SIG-M5 treated with dmso at 0.1 percent for 504 hours (cell line): Measurements from ENCODE around the gene TMIGD3.

Experiments used
- DNase-seq: peaks from one replicate; lab custom pipeline; 2025; ENCODE audit not compliant: unreplicated experiment; lab: John Stamatoyannopoulos, UW

Gene TMIGD3

DNA sequence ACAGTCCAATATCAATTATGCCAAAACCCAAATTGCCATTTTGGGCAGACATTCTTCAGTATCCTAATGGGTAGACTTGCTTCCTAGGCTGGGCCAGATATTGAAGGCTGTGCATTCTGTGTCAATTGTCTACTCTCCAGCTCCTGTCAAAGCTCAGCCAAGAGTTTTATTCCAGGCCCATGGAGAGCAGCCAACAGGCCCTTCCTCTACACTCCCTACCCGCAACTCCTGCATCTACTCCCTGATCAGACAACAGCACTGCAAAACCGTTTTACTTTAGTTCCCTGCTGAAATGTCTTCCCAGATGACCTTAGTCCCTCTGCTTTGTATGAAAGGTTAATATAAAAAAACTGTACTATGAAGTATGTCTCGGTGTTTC is 6.6 kb upstream of the TMIGD3 start:
- no peak for DNase-seq

- DNase-seq = peak; percentile 98
Observed at GRCh38 chr1:111507411-111508201, 4.2 kb upstream of the TMIGD3 start.

- DNase-seq = no peak
Observed at GRCh38 chr1:111506561-111506960, 3.1 kb upstream of the TMIGD3 start.

DNA sequence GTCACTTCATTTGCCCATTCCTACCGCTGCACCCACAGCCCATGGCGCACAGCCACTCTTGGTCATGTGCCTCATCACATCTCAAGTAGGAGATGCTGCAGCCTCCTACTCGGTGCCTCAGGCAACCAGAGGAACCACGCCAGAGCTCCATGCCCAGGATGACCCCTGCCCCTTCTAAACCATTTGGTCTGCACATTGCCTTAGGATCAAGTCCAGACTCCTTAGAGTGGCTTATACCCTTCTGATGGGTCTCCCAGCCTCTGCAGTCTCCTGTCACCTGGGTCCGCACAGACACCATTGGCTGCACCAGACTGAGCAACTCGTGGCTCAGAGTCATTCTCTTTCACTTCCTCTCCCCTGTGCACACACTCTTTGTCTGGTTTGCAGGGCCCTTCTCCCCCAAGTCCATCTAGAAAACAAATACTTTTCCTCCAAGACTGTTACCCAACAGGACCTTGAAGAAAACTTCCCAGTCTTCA is 2.2 kb upstream of the TMIGD3 start:
- peak; percentile 80 for DNase-seq

GRCh38 chr1:111504097-111504496 is 664 bp upstream of the TMIGD3 start:
- DNase-seq = no peak

DNA sequence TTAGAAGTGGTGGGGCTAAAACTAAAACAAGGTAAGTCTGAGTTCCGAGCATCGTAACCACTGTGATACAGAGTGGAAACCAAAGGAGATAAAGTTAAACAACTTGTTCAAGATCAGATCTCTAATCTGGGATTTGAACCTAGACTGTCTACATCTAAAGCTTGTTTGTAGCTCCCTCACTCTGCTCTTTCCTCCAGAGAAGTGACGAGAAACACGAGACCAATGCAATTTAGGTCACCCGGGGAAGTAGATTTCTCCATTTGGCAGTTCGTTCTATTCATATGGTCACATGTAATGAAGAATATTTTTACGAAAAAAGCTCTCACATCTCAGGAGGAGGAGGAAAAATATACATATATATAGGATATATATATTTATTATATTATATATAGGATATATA is 1.8 kb downstream of the TMIGD3 start:
- DNase-seq = no peak

GRCh38 chr1:111499026-111499785 is 4.2 kb downstream of the TMIGD3 start:
- no peak for DNase-seq

GRCh38 chr1:111497592-111497991 is 5.8 kb downstream of the TMIGD3 start:
- DNase-seq = peak; percentile 49

- no peak for DNase-seq
Observed at GRCh38 chr1:111496398-111496797, 7.0 kb downstream of the TMIGD3 start.

GRCh38 chr1:111491070-111491469 is 12.4 kb downstream of the TMIGD3 start:
- DNase-seq = no peak

- DNase-seq = no peak
Observed at GRCh38 chr1:111490220-111490619, 13.2 kb downstream of the TMIGD3 start.

- DNase-seq = no peak
Observed at GRCh38 chr1:111489604-111490003, 13.8 kb downstream of the TMIGD3 start.

GRCh38 chr1:111488669-111489068 is 14.8 kb downstream of the TMIGD3 start:
- DNase-seq = no peak

- DNase-seq = no peak
Observed at GRCh38 chr1:111487133-111487532, 16.3 kb downstream of the TMIGD3 start.

GRCh38 chr1:111486431-111486830 is 17.0 kb downstream of the TMIGD3 start:
- no peak for DNase-seq

- no peak for DNase-seq
Observed at GRCh38 chr1:111484391-111485026, 18.9 kb downstream of the TMIGD3 start.

GRCh38 chr1:111483876-111484275 is 19.6 kb downstream of the TMIGD3 start:
- no peak for DNase-seq

GRCh38 chr1:111483166-111483565 is 20.3 kb downstream of the TMIGD3 start:
- no peak for DNase-seq

DNA sequence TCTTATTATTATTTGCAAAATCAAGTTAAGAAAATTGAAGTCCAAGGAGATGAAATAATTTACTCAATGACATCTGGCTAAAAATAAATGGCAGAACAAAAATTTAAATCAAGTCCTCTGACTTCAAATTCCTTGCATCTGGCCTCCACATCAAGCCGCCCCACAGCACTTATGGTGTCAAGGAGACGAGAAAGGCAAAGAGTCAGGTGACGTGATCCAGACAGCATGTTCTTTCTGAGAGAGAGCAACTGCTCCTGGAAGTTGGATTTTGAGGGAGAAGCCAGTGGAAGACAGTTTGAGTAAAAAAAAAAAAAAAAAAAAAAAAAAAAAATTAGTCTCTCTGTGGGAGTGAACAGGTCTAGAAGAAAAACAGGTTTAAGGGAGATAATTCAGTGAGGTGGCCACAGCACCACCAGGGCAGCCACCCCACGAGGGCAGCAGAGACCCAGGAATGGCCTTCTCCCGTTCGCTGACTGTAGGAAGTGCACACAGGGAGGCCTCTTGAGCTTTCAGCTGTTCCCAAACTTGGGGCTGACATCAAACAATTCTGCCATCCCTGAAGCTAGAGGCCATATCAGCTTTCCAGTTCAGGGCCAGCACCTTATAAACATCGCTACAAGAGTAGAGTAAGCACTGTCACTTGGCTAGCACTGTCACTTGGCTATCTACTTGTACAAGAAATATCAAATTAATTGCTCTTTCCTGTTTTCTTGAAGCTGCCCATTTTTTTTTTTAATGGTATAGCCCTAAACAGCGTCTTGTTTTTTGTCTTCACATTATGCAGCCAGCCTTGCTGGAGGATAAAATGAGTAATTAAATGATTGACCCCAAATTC is 21.8 kb downstream of the TMIGD3 start:
- DNase-seq = peak; percentile 69

GRCh38 chr1:111480674-111481073 is 22.8 kb downstream of the TMIGD3 start:
- DNase-seq = peak; percentile 47

DNA sequence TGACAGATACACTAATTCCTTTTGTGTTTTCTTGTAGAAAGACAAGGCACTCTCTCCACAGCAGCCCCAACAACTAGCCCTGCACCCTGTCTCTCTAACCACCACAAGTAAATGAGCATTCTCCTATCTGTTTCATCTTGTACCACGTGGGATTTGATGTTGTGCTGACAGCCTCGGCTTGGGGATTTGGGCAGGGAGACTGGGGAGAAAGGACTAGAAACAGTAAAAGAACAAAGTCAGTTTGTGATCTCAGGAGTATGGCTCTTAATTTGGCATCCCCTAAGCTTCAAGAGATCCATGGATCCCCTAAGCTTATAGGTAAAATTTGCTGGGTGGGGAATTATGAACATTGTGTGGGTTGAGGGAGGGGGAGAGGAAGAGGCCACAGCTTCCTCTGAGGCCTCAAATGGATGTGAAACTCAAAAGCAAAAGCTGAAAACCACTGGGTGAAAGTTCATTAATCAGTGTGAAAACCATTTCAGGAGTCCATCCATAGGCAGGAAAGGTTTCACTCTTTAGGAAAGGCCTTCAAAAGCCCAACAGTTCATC is 26.6 kb downstream of the TMIGD3 start:
- peak; percentile 36 for DNase-seq
